GM18507 (cell line): ENCODE measurements around the gene PRKCH.
A peak's percentile ranks its signal among the peaks of the same experiment; 100 is the strongest.
"Not testable (repeated sequence)": the region's sequence is repeated elsewhere in the genome, so short reads cannot be mapped to it uniquely, and the experiment has no call there.

Experiments used
- DNase-seq: peaks from one replicate; pipeline ENCODE4 v3.0.0; 2011; ENCODE audit warnings: low read depth; ENCODE audit not compliant: insufficient read length; ENCODE audit errors: extremely low spot score
- FAIRE-seq: peaks from 2 replicates; lab custom pipeline; 2011; peaks lifted over from hg19 to GRCh38; lab: Jason Lieb, UNC

The PRKCH gene

DNA sequence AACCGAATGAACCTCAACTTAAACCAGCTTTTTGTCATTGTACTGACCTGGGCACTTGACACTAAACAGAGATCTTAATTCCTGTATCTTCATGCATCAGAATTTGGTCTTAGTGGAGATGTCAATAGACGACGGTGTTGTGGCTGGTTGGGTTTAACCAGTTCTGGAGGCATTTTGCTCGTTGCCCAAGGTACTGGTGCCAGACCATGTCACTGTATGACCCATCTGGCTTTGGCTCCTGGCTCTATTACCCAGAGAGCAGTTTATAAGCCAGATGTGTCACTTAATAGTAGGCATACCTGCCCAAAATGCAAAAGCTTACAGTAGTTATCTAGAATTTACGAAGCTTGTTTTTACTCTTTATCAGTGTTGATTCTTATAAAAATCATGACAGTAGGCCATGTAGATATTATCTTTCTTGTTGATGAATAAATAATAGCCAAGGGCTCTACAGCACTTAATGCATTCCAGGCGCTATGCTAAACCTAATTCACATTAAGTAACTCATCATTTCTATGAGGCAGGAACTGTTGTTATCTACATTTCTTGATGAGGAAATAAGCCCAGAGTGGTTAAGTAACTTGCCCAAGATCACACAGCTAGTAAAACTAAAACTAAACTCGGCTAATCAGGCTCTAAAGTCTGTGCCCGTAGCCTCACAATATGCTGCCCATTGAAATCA lies 194.2 kb downstream of the PRKCH start:
- FAIRE-seq: no peak
- DNase-seq: no peak

DNA sequence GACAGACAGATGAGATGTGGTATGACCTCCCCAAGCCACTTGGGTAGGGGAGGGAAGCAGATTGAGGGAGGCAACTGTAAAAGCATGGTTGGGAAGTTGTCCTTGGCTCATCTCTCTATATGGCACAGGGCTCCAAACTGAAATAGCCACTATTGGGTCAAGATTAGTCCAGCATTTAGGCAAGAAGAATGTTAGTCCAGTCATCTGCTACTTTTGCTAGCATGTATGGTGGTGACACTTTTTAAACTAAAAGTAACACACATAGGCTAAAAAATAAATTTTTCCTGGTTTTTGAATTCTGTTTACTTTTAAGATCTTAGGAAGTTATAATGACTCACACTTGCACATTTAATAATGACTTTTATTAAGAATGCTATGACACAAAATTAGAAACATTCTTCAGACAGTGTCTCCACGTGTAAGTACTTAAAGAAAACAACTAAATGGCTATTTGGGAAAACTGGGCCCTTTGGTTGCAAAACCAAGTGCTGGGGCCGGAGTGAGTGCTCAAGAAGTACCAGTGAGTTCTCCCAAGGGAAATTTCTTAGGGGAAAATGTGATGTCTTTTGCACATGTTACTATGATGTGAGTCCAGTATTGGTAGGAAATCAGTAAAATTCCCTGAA lies 194.9 kb downstream of the PRKCH start:
- no peak for FAIRE-seq
- DNase-seq: no peak

GRCh38 chr14:61516964-61517653 lies 195.7 kb downstream of the PRKCH start:
- DNase-seq (no peak), FAIRE-seq (no peak)

DNA sequence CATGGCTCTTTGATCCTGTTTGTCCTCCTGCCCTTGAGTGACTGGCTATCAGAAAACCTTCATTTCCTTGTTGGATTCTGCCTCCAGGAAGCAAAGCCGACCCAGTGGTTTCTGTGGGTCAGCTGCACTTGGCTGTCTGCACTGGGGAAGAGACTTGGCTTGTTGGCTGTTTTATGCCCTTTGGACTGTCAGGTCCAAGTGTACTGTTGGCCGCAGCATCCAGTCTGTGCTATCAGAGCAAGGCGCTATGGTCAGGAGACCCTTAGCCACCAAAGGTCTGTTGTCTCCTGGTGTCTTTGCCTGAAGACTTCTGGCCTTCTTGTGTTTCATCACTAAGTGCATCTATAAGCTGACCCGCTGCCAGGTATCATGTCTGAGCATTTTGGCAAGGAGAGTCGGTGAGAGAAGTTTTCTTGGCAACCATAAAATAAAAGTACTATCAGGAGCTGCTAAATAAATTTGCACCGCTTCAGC lies 196.6 kb downstream of the PRKCH start:
- no peak for DNase-seq
- FAIRE-seq: no peak

- FAIRE-seq (no peak), DNase-seq (no peak)
Measured at GRCh38 chr14:61518403-61518802, 197.0 kb downstream of the PRKCH start.

GRCh38 chr14:61519106-61519505 lies 197.7 kb downstream of the PRKCH start:
- FAIRE-seq (no peak), DNase-seq (no peak)

- FAIRE-seq (no peak), DNase-seq (no peak)
Measured at GRCh38 chr14:61519735-61520134, 198.4 kb downstream of the PRKCH start.

DNA sequence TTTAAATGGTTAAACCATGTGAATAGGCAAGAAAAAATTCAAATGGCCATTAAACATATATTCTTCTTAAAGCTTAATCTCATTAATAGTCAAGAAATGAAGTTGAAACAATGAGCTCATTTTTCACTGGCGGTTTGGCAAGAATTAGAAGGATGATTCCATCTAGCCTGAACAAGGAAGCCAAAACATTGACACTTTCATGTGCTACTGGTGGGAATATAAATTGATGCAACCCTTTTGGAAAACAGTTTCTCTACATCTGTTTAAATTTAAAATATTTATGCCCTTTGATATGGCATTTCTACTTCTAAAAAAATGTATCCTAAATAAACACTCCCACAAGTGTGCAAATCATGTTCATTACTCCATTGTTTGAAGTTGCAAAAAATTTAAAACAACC lies 199.2 kb downstream of the PRKCH start:
- no peak for DNase-seq
- FAIRE-seq: no peak

- no peak for FAIRE-seq
- no peak for DNase-seq
Measured at GRCh38 chr14:61521773-61522172, 200.4 kb downstream of the PRKCH start.

DNA sequence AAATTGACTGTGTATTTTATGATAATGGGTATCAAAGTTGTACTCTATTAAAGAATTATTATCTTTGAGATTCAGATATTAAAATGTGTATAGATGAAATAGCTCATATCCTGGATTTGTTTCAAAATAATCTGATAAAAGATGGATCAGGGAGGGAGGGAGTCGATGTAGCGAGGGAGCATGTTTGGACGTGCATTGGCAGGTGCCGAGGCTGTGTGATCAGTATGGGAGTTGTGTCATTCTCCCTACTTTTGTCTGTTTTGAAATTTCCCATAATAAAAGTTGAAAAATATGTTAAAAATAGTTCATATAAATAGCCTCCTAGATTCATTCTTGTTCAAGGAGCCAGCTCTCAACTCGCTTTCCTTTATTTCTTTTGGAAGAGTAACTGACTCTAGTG lies 202.4 kb downstream of the PRKCH start:
- DNase-seq: no peak
- no peak for FAIRE-seq

DNA sequence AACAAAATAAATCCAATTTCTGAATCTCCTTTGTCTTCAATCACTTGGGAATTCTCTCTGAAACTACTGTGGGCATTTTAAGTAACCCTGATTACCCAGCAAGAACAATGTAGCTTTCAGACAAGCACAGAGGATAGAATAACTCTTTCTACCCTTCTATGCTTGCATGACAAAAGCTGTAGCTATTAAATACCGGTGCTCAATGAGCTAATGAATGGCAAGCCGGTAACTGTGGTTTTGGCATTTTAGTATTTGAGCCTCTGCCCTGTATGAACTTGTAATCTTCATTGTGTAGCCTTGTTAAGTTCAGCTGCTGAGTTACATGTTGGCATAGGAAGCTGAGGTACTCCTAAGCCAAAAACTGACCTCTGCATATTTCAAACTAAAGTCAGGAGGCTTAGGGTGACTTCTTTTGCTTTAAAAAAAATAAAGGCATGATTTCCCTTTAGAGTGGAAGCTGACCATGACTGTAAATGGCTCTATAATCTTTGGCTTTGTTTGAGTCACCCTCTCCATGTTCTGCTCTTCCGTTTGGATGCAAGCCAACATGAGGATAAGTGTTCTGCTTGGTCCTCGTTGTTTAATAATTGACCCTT lies 202.9 kb downstream of the PRKCH start:
- DNase-seq (no peak), FAIRE-seq (no peak)

GRCh38 chr14:61524936-61525292 lies 203.5 kb downstream of the PRKCH start:
- DNase-seq: no peak
- no peak for FAIRE-seq

- FAIRE-seq (peak; percentile 62), DNase-seq (peak; percentile 25)
Measured at GRCh38 chr14:61525293-61526011, 204.1 kb downstream of the PRKCH start.

DNA sequence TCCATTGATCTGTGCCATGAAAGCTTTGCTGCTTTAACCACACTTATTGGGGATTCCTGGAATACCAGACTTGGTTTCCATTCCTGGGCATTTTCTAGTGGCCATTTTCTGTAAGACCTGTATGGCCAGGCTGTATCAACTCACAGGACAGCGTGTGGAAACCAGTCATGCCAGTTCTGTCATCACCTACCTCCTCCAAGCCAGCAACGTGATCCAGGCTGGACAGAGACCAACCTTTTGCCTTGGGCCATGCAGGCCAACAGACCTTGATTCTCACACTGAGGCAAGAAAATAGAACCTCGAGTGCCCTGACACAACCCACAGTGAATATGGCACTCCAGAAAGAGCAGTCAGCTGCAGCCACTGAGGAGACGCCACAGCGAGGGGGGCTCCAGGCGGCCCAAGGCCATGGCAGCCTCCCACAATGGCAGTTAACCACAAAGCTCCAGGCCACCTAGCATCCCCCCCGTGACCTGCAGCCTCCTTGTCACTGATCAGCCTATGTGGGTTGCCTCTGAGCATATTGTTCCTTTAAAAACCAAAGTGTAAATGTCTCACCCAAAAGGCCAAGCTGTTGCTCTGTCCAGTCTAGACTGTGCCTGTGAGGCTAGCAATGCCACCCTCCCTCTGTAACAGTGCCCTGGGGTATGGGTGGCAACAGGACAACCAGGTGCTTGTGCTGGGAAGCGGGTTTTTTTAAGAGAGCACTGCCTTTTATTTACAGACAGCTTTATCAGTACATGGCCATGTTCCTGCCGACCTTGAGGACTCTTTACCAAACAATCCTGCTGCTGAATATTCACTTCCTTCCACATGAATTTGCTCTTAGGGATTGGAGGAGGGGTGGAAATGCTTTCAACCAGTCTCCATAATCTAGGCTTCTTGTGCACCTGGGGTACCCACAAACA lies 205.3 kb downstream of the PRKCH start:
- no peak for DNase-seq
- FAIRE-seq: no peak

DNA sequence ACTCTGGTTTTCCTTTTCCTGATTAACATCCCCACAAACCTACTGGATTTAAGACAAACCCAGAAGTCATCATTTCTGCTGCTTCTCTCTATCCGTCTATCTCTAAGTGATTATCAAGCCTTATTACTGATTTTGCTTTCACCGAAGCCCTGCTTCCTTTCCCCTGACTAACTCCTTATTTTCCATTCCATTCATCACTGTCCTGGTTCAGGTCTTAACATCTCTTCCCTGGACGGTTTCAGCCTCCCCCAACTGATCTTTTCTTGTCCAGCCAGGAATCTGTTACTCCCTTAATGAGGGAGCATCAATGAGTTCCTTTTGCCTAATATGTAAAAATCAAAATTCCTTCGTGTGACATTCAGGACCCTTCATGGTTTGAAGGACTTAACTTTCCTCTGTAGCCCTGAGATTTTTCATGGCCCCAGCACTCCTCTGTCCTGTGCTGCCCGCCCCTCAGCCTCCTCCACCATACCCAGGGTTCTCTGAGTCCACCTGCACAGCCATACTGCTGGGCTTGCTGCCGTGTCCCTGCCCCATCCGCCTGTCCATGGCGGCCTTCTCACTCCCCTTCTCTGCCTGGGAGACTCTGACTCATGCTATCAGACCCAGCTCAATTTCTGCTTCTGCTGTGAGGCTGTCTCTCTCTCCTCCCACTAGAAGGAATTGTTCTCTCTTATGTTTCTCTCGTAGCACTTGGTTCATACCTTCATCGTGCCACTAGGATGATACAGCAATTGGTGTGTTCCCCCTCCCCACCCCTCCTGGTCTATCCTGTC lies 206.1 kb downstream of the PRKCH start:
- FAIRE-seq (no peak), DNase-seq (no peak)

DNA sequence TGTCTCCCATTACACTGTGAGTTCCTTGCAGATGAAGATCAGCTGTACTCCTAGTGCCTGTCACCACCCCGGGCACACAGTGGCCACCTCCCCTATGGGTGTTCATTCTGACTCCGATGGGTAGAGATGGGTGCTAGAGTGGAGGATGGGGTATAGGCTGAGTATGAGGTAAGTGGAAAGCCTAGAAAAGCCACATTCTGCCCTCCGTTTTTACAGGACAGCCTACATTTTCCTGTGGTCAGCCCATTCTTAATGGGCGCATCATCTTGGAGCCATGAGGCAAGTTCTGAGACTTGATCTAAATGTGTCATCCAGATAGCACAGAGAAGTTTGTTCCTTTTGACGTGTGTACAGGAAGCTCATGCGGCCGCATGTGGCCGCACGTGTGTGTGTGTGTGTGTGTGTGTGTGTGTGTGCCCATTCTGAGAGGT lies 207.2 kb downstream of the PRKCH start:
- FAIRE-seq (no peak), DNase-seq (no peak)

DNA sequence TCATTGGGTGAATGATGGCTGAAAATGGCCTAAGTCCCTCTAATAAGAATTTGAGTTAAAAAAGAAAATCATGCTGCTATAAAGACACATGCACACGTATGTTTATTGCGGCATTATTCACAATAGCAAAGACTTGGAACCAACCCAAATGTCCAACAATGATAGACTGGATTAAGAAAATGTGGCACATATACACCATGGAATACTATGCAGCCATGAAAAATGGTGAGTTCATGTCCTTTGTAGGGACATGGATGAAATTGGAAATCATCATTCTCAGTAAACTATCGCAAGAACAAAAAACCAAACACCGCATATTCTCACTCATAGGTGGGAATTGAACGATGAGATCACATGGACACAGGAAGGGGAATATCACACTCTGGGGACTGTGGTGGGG lies 208.0 kb downstream of the PRKCH start:
- not testable (repeated sequence) for FAIRE-seq, DNase-seq

DNA sequence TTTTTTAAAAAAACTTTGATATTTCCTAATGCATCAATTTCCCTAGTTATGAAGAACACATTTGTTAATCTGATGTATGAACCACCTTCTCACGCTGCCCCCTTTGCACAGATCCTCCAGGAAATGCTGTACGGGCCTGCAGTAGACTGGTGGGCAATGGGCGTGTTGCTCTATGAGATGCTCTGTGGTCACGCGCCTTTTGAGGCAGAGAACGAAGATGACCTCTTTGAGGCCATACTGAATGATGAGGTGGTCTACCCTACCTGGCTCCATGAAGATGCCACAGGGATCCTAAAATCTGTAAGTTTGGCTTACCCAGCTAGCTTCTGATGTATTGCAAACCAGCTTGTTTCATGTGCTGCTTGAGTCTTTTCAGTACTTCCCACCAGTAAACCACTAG lies 208.9 kb downstream of the PRKCH start:
- FAIRE-seq: no peak
- DNase-seq: no peak
